ENCODE measurements around the gene MAP2K3. TPM values are rescaled to one million over a fixed set of nuclear protein-coding genes. Genes with fewer than 3 reads are reported as not detected.

The MAP2K3 gene
- total RNA-seq, 4 donors from 2014 or later, result 15.5 to 23.4 (median 21.3) TPM

DNA sequence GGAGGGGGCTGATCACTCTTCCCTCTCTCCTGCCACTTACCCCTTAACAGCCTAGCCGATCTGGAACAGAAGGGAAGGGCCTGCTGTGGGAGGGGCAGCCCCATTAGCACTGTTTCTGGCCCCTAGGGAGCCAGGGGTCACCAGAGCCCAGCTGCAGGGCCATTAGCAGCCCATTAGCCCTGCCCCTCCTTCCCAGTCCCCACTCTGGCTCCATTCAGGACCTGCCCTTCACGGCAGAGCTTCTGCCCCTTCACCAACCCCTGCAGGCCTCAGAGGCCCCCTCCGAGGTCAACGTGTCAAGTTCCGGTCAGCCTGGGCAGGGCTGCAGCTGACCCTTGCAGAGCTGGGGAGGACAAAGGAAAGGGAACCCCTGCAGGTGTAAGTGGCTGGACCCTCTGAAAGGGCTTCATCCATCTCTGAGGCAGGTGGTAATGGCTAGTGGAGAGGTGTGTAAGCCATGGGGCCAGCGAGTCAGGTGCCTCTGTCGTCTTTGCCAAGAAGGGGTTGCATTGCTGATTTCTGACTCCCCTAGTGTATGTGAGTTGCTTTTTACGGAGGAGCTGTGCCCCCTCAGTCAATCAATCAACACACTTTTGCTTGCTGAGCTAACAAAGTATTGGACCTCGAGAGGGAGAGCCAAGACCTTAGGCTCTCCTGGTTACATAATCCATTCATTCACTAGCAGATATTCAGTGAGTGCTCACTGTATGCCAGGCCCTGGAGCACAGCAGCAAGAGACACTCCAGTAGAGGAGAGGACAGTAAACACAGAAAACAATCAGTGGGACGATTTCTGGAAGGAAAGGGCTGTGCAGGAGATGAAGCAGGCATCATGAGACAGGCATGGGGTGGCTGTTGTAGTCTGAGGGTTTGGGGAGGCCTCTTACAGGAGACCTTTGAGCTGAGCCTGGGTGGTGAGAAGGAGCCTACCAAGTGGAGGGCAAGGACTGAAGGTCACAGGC lies 73.5 kb downstream of the MAP2K3 start:
- Histone ChIP-seq H3K36me3 (no peaks in the 10 kb centered on the region), H3K9me3 (no peaks in the 10 kb centered on the region), H3K4me3 (replicated peaks in 1 of 3) (no peak overlapping the region), H3K27me3 (no peaks in the 10 kb centered on the region), H3K27ac (no peak overlapping the region), H3K4me1 (peaks cover 0 to 22% of the 10 kb centered on the region in 2 donors)
- no peak for TF ChIP-seq POLR2A (IDR thresholded peaks at IDR 0.05)
- TF ChIP-seq, protein P1, sequence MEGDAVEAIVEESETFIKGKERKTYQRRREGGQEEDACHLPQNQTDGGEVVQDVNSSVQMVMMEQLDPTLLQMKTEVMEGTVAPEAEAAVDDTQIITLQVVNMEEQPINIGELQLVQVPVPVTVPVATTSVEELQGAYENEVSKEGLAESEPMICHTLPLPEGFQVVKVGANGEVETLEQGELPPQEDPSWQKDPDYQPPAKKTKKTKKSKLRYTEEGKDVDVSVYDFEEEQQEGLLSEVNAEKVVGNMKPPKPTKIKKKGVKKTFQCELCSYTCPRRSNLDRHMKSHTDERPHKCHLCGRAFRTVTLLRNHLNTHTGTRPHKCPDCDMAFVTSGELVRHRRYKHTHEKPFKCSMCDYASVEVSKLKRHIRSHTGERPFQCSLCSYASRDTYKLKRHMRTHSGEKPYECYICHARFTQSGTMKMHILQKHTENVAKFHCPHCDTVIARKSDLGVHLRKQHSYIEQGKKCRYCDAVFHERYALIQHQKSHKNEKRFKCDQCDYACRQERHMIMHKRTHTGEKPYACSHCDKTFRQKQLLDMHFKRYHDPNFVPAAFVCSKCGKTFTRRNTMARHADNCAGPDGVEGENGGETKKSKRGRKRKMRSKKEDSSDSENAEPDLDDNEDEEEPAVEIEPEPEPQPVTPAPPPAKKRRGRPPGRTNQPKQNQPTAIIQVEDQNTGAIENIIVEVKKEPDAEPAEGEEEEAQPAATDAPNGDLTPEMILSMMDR (IDR thresholded peaks at IDR 0.05), result no peak
- DNase-seq, result no peak
- intact Hi-C loops (cut with DNase I), result no loop called here
- 45 to 50% methylated on average over 7 to 9 of the region's 10 CpGs for WGBS, 2 donors

DNA sequence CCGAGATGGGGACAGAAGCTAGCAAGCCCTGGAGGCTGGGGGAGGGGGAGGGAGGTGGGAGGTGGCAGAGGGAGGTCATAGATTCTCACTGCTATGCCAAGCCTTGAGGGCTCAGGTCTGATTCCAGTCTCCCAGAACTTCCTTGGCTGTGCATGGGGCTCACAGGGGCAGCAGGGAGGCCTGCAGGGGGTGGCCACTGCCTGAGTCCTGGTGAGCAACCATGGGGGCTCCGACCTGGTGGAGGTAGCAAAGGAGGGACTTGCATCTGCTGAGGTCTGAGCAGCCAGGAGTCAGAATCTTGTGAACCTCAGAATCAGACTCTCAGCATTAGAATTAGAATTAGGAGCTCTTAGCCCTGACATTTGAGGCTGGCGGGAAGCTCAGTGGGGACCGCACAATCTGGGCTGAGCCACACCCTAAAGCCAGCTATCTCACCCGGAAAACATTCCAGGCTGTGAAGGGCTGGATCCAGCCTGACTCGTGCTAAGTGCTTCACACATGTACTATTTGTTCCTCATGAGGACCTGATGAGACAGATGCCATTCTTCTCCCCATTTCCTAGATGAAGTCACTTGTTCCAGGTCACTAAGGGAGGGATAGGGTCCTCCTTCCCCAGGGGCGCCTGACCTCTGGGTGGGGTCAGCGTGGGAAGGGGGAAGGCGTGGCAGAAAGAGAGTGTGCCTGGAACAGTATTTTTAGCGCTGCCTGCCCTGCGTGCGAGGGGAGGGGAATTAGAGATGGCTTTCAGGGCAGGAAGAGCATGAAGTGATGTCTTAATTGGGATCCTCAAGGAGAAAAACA lies 74.4 kb downstream of the MAP2K3 start:
- DNase-seq, result no peak
- Histone ChIP-seq H3K4me3 (replicated peaks in 1 of 3) (no peak overlapping the region), H3K27ac (no peak overlapping the region), H3K9me3 (no peaks in the 10 kb centered on the region), H3K4me1 (peaks cover 0 to 22% of the 10 kb centered on the region in 2 donors), H3K36me3 (no peaks in the 10 kb centered on the region), H3K27me3 (no peaks in the 10 kb centered on the region)
- 70 to 75% methylated on average over 12 of the region's 12 CpGs for WGBS, 2 donors
- intact Hi-C loops (cut with DNase I), result no loop called here
- TF ChIP-seq, protein P1 (IDR thresholded peaks at IDR 0.05), result no peak
- no peak for TF ChIP-seq POLR2A (IDR thresholded peaks at IDR 0.05)

DNA sequence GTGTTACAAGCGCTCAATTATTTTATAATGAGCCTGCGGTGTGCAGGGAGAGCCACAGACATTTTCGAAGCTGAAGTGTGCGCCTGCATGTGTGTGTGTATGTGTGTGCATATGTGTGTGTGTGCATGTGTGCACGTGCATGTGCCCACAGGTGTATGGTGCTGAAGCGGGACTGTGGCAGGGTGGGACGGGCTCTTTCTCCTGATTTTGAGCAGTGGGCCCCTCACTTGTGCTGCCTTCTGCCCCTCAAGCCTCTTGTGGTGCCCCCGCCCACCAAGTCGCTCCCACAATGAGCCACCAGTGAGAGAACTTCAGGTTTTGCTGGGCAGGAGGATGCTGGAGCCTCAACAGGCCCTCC lies 75.0 kb downstream of the MAP2K3 start:
- Histone ChIP-seq H3K9me3 (no peaks in the 10 kb centered on the region), H3K36me3 (no peaks in the 10 kb centered on the region), H3K27me3 (no peaks in the 10 kb centered on the region), H3K4me3 (replicated peaks in 1 of 3) (no peak overlapping the region), H3K27ac (no peak overlapping the region), H3K4me1 (peaks cover 0 to 22% of the 10 kb centered on the region in 2 donors)
- intact Hi-C loops (cut with DNase I), result no loop called here
- TF ChIP-seq, protein P1 (IDR thresholded peaks at IDR 0.05), result no peak
- no peak for TF ChIP-seq POLR2A (IDR thresholded peaks at IDR 0.05)
- 82 to 95% methylated on average over 9 of the region's 9 CpGs for WGBS, 2 donors
- no peak for DNase-seq

DNA sequence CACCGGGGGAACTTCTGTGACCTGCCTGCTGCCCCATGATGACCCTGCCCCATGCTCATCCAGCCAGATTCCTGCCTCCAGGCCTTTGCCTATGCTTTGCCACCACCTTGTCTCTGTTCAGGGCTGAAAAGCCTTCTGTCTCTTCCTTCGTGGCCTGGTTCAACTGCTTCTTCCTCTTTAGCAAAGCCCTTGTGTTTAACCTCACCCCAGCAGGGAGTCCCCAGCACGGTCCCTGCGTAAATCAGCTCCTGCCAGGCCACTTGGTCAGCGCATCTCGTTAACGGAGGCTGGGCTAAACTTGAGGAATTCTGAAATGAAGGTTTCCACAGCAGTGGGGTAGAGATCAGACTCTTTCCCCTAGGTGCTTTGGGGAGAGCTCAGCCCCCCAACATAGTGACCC lies 75.5 kb downstream of the MAP2K3 start:
- Histone ChIP-seq H3K27me3 (no peaks in the 10 kb centered on the region), H3K9me3 (no peaks in the 10 kb centered on the region), H3K4me3 (replicated peaks in 1 of 3) (no peak overlapping the region), H3K27ac (no peak overlapping the region), H3K4me1 (peaks cover 0 to 22% of the 10 kb centered on the region in 2 donors), H3K36me3 (no peaks in the 10 kb centered on the region)
- 70 to 89% methylated on average over 7 of the region's 7 CpGs for whole genome bisulfite sequencing, 2 donors
- intact Hi-C loops (cut with DNase I), result no loop called here
- TF ChIP-seq, protein P1 (IDR thresholded peaks at IDR 0.05), result no peak
- TF ChIP-seq POLR2A (IDR thresholded peaks at IDR 0.05), result no peak
- no peak for DNase-seq
